Eye (tissue), 1 donor: ENCODE data around the gene SUGP2.

ENCODE experiments used
- DNase-seq: peaks from one replicate; pipeline ENCODE4 v3.0.0-alpha.2; 2015

The SUGP2 gene

GRCh38 chr19:19059018-19059836, 25.9 kb upstream of the SUGP2 start:
- no peak for DNase-seq

GRCh38 chr19:19057720-19058119, 24.4 kb upstream of the SUGP2 start:
- DNase-seq, result no peak

GRCh38 chr19:19057317-19057716, 24.0 kb upstream of the SUGP2 start:
- no peak for DNase-seq

- DNase-seq, result no peak
Observed at GRCh38 chr19:19056636-19057275, 23.4 kb upstream of the SUGP2 start.

GRCh38 chr19:19055701-19056100, 22.4 kb upstream of the SUGP2 start:
- DNase-seq, result no peak

- DNase-seq, result no peak
Observed at GRCh38 chr19:19054939-19055440, 21.7 kb upstream of the SUGP2 start.

GRCh38 chr19:19054315-19054938, 21.1 kb upstream of the SUGP2 start:
- DNase-seq, result no peak

GRCh38 chr19:19053508-19054314, 20.4 kb upstream of the SUGP2 start:
- peak; percentile 74 for DNase-seq

- no peak for DNase-seq
Observed at GRCh38 chr19:19052921-19053320, 19.6 kb upstream of the SUGP2 start.

- DNase-seq, result no peak
Observed at GRCh38 chr19:19051478-19052213, 18.3 kb upstream of the SUGP2 start.

GRCh38 chr19:19050731-19051130, 17.4 kb upstream of the SUGP2 start:
- DNase-seq, result no peak

GRCh38 chr19:19050104-19050503, 16.8 kb upstream of the SUGP2 start:
- DNase-seq, result no peak

GRCh38 chr19:19049406-19049805, 16.1 kb upstream of the SUGP2 start:
- DNase-seq, result no peak

- no peak for DNase-seq
Observed at GRCh38 chr19:19043881-19044280, 10.6 kb upstream of the SUGP2 start.

- no peak for DNase-seq
Observed at GRCh38 chr19:19043481-19043880, 10.2 kb upstream of the SUGP2 start.

- no peak for DNase-seq
Observed at GRCh38 chr19:19042732-19043280, 9.5 kb upstream of the SUGP2 start.

- no peak for DNase-seq
Observed at GRCh38 chr19:19040417-19040816, 7.1 kb upstream of the SUGP2 start.

- no peak for DNase-seq
Observed at GRCh38 chr19:19039901-19040300, 6.6 kb upstream of the SUGP2 start.

GRCh38 chr19:19034204-19034624, 897 bp upstream of the SUGP2 start:
- DNase-seq, result peak; percentile 56

GRCh38 chr19:19033176-19033425, 216 bp downstream of the SUGP2 start:
- no peak for DNase-seq

GRCh38 chr19:19032420-19033175, 719 bp downstream of the SUGP2 start:
- peak; percentile 97 for DNase-seq
